Glomerular visceral epithelial cell (primary cell): ENCODE results near the gene MRPS31.

Experiments
- DNase-seq: peaks from one replicate; pipeline ENCODE4 v3.0.0-alpha.2; 2016; ENCODE audit errors: extremely low spot score

MRPS31 gene

DNA sequence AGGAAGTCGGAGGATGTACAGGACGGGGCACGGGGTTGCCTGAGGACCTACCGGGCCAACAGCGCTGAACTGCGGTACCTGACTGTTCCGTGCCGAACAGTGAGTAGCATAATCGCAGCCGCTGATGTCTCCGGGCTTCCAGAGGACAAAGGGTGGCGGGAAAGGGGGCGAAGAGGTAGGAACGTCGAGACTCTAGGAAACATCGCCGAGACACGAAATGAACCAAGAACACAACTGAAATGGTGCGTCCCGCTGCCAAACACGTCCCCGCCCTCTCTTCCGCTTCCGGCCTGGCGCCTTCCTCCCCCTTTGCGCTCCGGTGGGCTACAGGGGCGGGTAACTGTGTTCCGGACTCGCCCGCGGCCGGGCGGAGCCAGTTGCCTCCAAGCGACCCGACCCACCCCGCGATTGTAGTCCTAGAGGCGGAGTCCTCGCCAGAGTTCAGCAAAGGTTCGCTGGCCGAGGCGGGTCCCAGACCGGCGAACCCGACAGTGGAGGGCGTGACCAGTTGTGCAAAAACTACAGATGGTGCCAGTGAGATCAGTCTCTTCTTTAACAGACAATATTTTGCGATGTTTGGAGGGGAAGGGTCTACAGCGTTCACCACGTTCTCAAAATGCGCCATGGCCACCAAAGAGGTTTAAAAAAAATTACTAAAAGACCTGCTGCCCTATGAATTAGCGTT, at the start of gene MRPS31:
MRPS31 (minus strand) TSS at position 257 of the 685 bp plus-strand sequence; CDS start at position 203, 54 bp downstream.
- DNase-seq: peak; percentile 96

- DNase-seq: no peak
These were observed 48.9 kb upstream of the MRPS31 start for GRCh38 chr13:40819797-40820315.

- DNase-seq: no peak
These were observed 47.9 kb upstream of the MRPS31 start for GRCh38 chr13:40818926-40819325.

DNA sequence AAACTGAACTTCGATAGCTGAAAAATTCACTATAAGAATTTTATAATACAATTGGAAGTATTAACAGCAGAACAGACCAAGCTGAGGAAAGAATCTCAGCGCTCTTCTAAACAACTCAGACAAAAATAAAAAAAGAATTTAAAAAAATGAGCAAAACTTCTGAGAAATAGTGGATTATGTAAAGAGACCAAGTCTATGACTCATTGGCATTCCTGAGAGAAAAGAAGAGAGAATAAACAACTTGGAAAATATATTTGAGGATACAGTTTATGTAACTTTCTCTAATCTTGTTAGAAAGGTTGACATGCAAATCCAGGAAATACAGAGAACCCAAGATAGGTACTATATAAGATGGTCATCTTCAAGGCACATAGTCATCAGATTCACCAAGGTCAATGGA, 43.8 kb upstream of the MRPS31 start:
- no peak for DNase-seq

DNA sequence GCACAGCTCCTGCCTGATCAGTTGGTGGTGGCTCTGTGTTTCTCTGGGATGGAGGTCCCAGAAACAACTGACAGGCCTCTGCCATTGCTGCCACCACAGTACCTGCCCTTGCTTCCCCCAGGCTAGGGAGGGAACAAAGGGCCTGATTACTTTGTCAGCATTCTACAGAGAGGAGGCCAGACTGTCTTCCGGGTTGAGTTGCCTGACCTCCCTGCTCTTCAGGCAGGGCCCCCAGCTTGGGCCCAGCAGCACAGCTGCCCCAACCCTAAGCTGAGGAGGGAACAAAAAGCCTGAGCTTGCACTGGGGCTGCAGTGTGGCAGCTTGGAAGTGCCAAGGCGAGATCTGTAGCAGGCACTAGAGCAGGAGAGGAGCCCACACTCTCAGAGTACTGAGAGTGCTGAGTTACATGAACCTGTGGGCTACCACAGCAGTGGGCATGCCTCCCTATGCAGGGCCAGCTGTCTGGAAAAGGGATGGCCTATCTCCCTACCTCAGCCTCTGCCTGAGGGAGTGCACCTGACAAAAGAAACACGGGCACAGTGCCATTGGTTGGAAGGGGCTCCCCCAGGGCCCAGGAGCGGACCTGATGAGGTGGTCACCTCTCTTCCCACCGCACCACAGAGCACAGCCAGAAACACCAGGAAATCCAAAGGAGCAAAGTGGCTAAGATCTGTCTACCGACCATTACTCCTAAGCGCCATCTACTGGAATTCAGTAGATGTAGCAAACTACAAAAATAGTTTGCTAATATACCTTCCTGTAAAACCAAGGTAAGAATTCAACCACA, 42.9 kb upstream of the MRPS31 start:
- peak; percentile 18 for DNase-seq

DNA sequence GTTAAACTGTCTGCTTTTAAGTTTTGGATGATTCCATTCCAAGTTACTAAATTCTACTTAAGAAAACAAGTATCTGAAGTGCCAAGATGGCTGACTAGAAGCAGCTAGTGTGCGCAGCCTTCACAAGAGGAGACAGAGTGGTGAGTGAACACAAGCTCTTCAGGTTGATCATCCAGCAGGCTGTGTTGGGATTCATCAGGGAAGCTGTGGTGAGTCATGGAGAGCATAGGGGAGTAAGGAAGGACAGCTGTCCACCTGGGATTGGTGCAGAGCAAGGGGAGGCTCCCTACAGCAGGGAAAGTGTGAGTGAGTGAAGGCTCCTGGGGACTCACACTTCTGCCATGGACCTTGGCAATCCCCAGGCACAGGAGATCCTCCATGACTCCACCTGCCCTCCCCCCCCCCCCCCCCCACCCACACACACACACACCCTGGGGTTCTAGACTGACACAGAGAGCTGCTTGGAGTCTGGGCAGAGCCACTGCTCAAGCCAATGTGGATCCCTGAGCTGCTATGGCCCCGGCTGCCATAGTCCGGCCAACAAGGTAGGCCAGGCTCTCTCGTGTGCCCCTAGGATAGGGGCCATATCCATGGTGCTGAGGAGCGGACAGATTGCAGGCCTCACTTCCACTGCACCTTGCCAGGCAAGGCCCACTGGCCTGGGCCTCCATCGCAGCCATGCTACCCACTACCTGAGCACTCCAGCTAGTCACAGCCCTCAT, 41.9 kb upstream of the MRPS31 start:
- peak; percentile 43 for DNase-seq

DNA sequence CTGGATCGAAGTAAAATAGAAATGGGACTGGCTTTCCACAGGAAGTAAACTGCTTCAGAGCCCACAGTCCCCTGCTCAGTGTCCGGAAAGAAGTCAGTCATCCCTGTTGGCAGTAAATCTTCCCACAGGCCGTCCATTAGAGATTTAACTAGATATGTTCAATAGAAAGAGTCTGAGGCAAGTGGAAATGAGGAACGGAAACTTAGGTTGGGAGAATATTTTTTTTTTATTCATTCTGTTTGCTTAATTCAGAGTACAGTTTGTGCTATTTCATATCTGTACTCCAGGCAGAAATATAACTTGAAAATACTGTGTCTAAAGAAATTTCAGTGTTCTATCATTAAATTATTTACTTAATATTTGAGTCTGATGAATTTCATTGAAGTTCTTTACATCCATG, 41.1 kb upstream of the MRPS31 start:
- DNase-seq: no peak

DNA sequence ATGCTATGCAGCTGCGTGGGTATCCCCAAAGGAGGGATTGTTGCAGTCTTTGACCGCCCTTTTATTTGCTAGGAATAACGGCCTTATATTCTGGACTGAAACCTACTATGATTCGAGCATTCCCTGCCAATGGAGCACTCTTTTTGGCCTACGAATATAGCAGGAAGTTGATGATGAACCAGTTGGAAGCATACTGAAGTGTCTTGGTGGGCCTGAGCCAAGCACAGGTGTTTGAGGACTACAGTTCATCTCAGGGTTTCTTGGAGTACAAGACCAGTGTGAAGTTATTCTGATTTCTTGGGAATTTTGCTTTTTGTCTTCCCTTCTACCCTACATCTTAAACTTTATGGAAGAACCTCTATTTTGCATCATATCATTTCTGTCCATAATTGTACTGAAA, 38.5 kb upstream of the MRPS31 start:
- DNase-seq: no peak

DNA sequence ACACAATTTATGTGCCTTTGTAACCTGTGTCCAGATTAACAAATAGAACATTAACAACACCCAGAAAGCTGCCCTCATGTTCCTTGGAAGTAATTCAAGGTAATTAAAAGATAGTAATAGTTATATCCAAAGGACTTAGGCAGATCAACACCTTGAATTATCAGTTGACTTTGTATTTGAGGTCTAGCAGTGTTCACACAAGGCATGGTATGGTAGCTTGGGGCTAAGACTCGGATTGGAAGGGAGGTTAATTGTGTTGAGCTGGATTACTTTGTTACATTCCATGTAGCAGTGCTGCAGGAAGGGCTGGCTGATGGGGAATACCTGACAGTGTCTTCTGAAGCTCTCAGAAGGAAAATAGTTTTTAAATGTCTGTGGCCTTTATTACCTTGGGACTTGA, 35.3 kb upstream of the MRPS31 start:
- DNase-seq: no peak

GRCh38 chr13:40803316-40803715, 32.3 kb upstream of the MRPS31 start:
- DNase-seq: no peak

- no peak for DNase-seq
These were observed 30.5 kb upstream of the MRPS31 start for GRCh38 chr13:40801255-40802217.

DNA sequence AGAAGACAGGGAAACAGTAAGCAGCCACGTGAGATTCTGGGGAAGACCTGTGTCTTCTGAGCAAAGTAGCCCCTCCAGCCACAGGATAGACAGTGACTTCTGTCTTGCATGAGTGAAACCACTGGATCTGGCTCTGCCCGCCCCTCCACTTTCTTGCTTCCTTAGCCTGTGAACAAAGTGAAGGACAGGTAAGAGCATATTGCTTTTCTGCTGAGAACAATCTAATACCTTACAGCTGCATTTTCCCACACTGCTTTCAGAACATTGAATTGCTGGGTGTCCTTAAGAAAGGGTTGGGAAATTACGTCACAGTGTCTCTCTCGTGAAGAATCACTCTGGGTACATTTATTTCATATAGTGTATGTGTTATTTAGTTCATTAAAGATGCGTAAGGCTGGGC, 29.6 kb upstream of the MRPS31 start:
- DNase-seq: no peak

DNA sequence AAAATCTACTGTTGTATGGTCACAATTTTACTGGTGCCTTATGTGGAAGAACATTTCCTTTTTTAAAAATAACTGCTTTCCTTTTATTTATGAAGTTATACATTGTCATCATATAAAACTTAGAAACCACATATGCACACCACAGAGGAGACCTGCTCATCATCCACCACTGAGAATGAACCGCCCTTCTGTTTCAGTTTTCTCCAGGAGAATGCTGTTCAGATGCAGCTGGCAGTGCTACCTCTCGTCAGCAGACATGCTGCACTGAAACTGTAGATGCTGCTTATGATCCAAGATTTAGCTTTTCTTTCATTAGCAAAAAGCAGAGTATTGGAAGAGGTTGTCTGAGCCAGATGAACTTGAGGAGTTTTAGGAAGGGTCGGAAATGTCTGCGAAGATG, 28.5 kb upstream of the MRPS31 start:
- DNase-seq: no peak

DNA sequence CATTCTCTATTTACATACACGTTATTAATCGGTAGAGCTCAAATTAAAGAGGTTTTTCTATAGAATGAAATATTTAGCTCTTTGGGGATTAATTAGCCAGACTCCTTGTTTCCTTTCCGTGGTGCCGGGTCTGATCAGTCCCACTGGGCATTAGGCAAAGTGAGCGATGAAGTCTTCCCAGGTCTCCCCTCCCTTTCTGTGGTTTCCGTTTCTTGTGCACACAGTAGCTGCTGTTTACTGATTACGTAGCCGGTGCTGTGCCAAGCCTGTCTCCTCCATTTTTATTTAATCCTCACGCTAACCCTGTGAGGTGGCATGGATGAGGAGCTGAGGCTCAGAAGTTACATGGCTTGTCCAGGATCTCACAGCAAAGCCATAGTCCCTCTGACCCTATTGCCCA, 27.4 kb upstream of the MRPS31 start:
- no peak for DNase-seq

DNA sequence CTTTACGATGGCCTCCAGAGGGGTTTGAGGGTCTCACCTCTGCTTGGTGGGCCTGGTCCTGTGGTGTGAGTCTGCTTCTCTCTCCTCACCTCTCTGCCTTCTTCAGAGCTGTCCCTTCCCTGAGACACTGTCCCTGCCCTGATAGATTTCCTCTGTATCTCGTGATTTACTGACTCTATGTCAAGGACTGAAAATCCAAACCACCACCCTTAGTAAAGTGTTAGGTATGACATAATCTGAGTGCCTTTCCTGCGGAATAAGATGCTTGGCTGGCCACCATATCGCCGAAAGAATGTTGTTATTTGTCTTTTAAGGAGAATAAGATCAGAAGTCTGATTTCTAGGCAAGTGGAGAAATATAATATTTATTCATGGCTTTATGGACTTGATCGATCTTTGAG, 25.7 kb upstream of the MRPS31 start:
- DNase-seq: no peak

- DNase-seq: no peak
These were observed 23.7 kb upstream of the MRPS31 start for GRCh38 chr13:40794414-40795368.

GRCh38 chr13:40793339-40793738, 22.3 kb upstream of the MRPS31 start:
- no peak for DNase-seq

- DNase-seq: no peak
These were observed 21.5 kb upstream of the MRPS31 start for GRCh38 chr13:40792284-40793051.

- DNase-seq: no peak
These were observed 19.2 kb upstream of the MRPS31 start for GRCh38 chr13:40790154-40790616.
